GM12875 (cell line): ENCODE results near the gene TMEM184A.

Source experiments
- H3K4me3 ChIP-seq: one replicate; pipeline ENCODE4 v1.5.1; 2011; ENCODE audit warnings: low read depth, low read length, control low read depth
- TF ChIP-seq, protein P1 (sequence below): IDR thresholded peaks from 2 replicates; pipeline ENCODE4 v1.5.1; 2011; ENCODE audit warnings: low read depth, mild to moderate bottlenecking, control low read depth, inconsistent platforms, low read length, moderate library complexity, borderline replicate concordance; ENCODE audit not compliant: insufficient read depth

Gene TMEM184A

DNA sequence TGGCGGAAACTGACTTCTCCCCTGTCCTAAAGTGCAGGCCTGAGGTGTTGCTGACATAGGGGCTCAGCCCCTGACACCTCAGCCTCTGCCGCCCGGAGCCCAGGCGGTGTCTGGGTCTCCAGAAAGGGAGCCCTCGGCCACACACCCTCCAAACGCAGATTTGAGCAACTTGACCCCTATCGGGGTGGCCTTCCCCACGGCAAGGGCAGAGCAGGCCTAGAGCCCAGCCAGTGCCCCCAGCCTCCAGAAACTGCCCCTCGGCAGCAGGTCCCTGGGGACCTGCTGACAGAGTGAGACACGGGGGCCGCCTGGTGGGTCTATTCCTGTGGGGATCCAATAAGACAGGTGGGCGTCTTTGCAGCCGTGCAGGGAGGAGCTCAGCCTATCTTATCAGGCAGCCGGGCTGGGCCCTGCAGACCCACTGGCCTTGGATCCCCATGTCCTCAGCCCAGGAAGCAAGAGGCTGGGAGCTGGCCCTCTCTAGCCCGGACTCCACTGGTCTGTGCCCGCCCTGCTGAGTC, 11.0 kb downstream of the TMEM184A start:
- TF ChIP-seq, protein P1, sequence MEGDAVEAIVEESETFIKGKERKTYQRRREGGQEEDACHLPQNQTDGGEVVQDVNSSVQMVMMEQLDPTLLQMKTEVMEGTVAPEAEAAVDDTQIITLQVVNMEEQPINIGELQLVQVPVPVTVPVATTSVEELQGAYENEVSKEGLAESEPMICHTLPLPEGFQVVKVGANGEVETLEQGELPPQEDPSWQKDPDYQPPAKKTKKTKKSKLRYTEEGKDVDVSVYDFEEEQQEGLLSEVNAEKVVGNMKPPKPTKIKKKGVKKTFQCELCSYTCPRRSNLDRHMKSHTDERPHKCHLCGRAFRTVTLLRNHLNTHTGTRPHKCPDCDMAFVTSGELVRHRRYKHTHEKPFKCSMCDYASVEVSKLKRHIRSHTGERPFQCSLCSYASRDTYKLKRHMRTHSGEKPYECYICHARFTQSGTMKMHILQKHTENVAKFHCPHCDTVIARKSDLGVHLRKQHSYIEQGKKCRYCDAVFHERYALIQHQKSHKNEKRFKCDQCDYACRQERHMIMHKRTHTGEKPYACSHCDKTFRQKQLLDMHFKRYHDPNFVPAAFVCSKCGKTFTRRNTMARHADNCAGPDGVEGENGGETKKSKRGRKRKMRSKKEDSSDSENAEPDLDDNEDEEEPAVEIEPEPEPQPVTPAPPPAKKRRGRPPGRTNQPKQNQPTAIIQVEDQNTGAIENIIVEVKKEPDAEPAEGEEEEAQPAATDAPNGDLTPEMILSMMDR: no peak
- no peak overlapping the region for H3K4me3 ChIP-seq

DNA sequence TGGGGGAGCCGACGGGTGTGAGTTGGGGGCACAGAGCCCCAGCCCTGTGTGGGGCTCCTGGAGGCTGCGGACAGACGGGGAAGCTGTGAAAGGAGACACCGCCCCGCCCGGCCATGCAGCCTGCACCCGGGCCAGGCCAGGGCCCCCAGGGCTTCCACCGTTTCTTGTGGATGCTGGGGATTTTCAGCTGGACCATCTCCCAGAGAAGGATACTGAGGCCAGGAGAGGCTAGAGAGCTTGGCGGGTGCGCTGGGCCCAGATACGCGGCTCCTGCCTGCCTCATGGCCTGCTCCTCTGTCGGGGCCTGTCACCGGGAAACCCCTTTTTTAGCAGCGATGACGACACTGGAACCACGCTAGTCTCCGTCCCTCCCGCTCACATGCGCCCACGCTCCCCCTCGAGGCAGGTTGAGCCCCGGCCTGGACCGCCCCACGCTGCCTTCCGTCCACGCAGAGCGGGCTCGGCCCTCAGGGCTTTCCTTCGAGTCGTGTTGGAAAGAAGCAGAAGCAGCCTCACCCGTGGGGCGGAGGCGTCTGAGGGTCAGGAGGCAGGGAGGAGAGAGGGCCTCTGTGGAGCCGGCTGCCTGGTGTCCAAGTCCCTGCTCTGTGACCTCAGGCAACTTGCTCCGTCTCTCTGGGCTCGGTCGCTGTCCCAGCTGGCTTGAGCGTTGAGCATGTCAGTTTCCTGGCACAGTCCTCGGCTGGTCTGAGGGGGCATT, 11.7 kb downstream of the TMEM184A start:
- no peak overlapping the region for H3K4me3 ChIP-seq
- TF ChIP-seq, protein P1: no peak

DNA sequence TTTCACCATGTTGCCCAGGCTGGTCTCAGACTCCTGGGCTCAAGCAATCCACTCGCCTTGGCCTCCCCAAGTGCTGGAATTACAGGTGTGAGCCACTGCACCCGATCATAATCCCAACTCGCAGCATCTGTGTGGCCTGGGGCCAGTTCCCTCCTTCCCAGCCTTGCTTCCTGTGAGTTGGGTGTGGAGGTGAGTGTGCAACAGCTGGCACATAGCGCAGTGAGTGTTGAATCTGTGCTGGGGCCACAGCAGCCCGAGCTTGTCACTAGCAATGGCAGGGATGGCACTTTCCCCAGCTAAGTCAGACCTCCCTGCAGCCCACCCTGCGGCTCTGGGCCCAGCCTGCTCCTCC, 12.2 kb downstream of the TMEM184A start:
- TF ChIP-seq, protein P1: no peak

DNA sequence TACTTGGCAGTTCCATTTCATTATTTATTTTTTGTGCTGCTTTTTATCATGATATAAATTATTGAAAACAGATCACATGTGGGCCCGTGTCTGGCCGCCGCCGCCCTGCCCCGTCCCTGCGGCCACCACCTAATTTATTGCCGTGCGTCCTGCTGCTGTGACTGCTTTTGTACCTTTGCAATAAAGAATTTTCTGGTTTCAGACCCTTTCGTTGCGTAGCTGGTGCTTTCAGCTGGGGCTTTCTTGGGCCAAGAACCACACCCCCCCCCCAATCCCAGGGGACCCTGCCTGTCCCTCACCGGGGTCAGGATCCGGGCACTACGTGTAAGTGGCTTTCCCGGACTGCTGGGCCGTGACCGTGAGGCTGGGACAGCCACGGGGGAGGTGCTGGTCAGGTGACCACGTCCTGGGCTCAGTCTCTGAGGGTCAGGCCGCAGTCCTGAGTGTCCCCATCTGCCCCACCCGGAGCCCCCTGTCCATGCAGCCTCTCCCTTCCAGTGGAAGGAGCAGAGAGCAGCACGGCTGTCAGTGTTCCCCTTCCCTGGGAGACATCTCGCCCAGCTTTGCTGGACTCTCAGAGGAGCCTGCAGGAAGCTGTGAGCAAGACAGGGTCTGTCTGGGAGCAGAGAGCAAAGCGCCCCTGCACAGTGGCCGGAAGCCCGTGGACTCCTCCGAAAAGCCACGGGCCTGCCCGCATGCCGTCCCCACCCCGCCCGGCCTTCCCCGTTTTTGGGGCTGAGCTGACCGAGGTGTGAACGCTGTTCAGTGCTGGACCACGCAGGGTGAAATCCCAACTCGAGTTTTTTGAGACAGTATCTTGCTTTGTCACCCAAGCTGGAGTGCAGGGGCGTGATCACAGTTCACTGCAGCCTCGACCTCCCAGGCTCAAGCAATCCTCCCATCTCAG, 12.9 kb downstream of the TMEM184A start:
- TF ChIP-seq, protein P1: no peak

More for the DNA sequence above, 12.2 kb downstream of the TMEM184A start:
- H3K4me3 ChIP-seq: no peak overlapping the region

DNA sequence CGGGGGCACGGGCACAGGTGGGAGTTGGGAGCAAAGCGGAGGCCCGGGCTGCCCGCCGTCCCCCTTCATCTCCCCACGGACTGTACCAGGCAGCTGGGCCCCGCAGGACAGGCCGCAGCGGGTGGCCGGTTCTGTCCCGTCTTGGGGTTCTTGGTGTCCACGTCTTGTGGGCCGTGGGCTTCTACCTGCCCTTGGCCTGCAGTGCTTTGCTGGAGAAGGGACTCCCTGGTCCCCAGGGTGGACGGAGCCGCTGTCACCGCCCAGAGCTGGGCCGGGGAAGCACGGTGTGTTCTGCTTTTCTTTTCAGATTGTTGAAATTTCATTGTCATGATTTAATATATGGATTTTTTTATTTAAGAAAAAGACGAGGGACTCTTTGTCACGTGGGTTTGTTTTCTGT, 13.7 kb downstream of the TMEM184A start:
- TF ChIP-seq, protein P1: no peak
- no peak overlapping the region for H3K4me3 ChIP-seq

More for the DNA sequence above, 12.9 kb downstream of the TMEM184A start:
- no peak overlapping the region for H3K4me3 ChIP-seq

DNA sequence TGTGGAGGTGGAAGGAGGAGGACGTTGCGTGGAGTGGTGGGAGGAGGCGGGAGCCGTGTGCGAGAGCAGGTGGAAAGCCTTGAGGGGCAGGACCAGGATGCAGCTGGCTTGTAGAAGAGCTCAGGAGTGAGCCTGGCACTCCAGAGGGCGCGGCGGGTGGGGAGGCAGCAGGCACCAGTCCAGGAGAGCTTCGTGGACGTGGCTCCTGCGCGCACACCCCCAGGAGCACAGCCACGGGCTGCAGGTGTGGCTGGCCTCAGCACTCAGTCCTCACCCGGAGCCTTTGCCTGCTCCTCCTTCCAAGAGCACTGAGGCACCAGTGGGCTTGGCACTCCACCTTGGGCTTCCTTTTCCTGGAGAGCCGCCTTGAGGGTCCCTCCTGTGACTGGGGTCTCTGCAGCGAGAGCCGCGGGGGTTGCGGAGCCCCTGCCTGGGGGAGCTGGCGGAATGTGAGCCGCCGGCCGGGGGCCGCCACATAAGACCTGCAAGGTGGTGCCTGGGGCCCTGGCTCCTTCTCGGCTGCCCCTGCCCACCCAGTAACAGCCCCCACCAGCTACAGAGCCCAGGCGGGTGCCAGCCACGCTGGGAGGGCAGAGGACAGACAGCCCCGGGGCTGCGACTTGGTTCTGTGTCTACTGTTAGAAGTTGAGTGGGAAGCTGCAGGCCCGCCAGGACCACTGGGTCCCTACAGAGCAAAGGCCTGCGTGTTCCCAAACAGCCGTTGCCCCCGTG, 14.4 kb downstream of the TMEM184A start:
- H3K4me3 ChIP-seq: no peak overlapping the region
- TF ChIP-seq, protein P1: no peak
